GM21528 (cell line): Measurements from ENCODE around the gene MPC2.

Experiments used
- ATAC-seq: cut with Tn5 transposase; IDR thresholded peaks from one replicate; pipeline ENCODE4 v1.9.1; 2021; ENCODE audit warnings: mild to moderate bottlenecking, moderate library complexity; ENCODE audit not compliant: unreplicated experiment, low FRiP score

Gene MPC2

GRCh38 chr1:167936930-167937708 is at the start of gene MPC2:
TSS of gene MPC2 (minus strand) at chr1:167937072. CDS start at chr1:167935841, 1,231 bp downstream.
- peak; percentile 8 for ATAC-seq

DNA sequence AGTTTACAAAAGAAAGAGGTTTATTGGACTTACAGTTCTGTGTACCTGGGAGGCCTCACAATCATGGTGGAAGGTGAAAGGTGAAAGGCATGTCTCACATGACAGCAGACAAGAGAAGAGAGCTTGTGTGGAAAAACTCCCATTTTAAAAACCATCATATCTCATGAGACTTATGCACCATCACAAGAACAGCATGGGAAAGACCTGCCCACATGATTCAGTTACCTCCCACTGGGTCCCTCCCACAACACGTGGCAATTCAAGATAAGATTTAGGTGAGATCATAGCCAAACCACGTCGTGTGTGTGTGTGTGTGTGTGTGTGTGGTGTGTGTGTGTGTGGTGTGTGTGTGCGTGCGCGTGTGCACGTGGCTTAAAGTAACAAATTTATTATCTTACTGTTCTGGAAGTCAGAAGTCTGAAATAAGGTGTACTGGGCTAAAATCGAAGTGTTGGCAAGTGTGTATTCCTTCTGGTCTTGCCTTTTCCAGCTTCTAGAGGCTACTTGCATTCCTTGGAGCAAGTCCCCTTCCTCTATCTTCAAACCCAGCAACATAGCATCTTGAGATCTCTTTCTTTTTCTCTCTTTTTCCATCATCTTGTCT is 48.1 kb upstream of the MPC2 start:
- no peak for ATAC-seq

DNA sequence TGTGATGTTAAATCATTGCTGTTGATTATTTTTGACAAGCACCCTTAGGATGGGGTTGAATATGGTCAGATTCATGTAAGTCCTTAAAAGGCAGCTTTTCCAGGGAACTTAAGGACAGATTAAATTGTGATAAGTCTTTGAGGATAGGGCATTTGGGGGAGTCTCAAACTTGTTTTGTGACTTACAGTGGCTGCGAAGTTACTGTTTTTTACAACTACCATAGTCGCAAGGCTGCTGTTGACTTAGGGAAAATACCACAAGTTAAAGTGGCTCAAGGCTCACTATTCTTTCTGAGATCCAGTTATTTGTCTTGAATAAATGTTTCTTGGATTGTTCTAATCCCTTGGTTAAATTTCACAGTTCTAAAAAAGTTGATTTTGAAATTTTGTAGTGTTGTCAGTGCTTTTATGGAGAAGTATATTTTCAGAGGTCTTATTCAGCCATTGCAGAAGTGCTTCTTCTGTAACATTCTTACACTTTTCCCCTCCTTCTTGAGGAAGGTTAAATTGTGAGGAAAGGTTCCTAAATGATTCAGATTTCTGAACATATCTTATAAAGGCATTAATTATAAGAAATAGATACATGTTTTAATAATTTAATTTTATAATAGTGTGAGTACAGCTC is 47.0 kb upstream of the MPC2 start:
- ATAC-seq: no peak

- ATAC-seq: no peak
Measured at GRCh38 chr1:167981933-167982332, 45.1 kb upstream of the MPC2 start.

- ATAC-seq: no peak
Measured at GRCh38 chr1:167977245-167977644, 40.4 kb upstream of the MPC2 start.

GRCh38 chr1:167974698-167975097 is 37.8 kb upstream of the MPC2 start:
- ATAC-seq: no peak

- no peak for ATAC-seq
Measured at GRCh38 chr1:167973832-167974231, 37.0 kb upstream of the MPC2 start.

GRCh38 chr1:167968569-167968968 is 31.7 kb upstream of the MPC2 start:
- no peak for ATAC-seq

- no peak for ATAC-seq
Measured at GRCh38 chr1:167966050-167966449, 29.2 kb upstream of the MPC2 start.

GRCh38 chr1:167964646-167965045 is 27.8 kb upstream of the MPC2 start:
- ATAC-seq: no peak

- ATAC-seq: no peak
Measured at GRCh38 chr1:167957710-167958109, 20.8 kb upstream of the MPC2 start.

- ATAC-seq: no peak
Measured at GRCh38 chr1:167955915-167956314, 19.0 kb upstream of the MPC2 start.

DNA sequence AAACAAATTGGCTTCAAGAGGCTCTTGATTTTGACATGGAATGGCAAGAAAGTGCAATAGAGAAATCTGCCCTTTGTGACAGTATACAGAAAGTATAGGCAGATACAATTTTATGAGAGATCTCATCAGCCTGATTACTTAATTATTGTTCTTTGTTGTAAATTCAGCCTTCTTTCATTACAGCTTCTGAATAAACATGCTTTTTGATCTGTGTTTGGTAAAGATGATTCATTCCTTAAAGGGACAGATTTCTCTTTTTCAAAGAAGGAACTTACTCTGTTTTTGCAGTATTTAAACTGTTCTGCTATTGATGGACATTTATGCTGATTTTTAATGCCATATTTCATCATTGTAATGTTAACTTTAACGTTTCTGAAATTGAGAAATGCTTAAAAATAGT is 13.7 kb upstream of the MPC2 start:
- ATAC-seq: no peak

GRCh38 chr1:167949785-167950184 is 12.9 kb upstream of the MPC2 start:
- ATAC-seq: no peak

DNA sequence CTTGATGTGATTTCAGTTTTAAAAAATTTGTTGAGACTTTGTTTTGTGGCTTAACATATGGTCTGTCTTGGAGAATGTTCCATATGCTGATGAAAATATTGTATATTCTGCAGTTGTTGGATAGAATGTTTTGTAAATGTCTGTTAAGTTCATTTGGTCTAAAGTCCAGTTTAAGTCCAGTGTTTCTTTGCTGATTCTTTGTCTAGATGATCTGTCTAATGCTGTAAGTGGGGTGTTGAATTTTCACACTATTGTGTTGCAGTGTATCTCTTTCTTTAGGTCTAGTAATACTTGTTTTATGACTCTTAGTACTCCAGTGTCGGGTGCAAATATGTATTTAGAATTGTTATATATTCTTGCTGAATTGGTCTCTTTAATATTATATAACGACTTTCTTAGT is 10.9 kb upstream of the MPC2 start:
- ATAC-seq: no peak

- no peak for ATAC-seq
Measured at GRCh38 chr1:167943541-167943940, 6.7 kb upstream of the MPC2 start.

- no peak for ATAC-seq
Measured at GRCh38 chr1:167940264-167940663, 3.4 kb upstream of the MPC2 start.

GRCh38 chr1:167938080-167938636 is 1.3 kb upstream of the MPC2 start:
- ATAC-seq: no peak

DNA sequence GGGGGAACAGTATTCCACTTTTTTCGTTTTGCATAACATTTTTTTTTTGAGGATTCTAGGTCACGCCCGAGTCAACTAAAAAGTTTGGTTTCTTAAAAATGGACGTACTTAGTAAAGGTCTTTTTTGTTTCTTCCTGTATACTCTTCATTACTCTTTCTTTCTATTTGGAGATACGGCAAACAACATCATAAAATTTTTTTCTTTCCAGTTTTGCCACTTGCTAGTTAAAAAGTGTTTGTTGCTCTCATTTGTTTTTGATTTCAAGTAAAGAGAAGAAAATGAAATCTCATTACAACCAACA is 788 bp upstream of the MPC2 start:
- no peak for ATAC-seq

DNA sequence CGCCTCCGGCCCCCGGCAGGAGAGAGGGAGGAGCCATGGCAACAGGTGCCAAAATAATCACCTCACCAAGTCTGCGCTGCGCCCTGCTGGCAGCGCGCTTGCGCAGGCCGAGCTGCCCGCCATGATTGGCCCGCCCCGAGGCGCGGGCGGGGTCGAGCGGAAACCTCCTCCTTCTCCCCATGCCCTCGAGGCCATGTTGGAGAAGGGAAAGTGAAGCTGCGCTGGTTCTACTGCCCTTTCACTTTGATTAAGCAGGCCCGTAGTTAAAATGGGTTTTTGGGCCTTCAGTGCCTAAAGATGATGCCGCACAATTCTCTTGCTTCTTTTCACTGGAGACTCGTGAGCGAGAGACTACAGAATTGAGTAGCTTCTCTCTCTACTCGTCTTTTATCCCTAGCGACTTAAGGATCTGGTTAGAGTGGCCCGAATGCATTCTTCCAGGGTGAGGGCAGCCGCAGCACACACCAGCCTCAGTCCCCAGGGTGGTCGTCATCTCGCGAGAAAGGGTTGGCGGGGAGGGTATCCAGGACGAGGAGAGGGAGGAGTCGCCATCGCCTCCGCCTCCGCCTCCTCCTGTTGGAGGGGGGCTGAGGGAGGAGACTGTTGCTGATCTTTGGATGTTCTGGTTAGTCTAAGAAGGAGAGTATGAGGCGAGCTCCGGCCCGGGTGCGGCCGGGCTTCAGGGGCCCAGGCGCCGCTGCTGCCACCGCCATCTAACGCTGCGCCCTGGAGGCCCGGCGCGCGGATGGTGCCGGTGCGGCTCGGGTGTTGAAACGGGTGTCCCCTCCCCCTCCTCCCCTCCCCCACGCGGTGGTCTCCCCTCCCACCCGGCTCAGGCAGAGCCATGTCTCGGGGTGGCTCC is 573 bp downstream of the MPC2 start, which contains the start of gene DCAF6:
Gene DCAF6, plus strand, starts transcription at position 616 of the 862 bp plus-strand sequence. Its CDS starts 229 bp downstream, at position 845.
- ATAC-seq: peak; percentile 75
